GM19035 (cell line): ENCODE results near the gene PON1.
A peak's percentile ranks its signal among the peaks of the same experiment; 100 is the strongest.

Experiments
- ATAC-seq: cut with Tn5 transposase; IDR thresholded peaks from one replicate; pipeline ENCODE4 v1.9.1; 2021; ENCODE audit not compliant: unreplicated experiment

The PON1 gene

GRCh38 chr7:95324431-95324830 lies at the start of gene PON1:
PON1 (minus strand) TSS chr7:95324532; CDS start chr7:95324475, 57 bp downstream.
- peak; percentile 63 for ATAC-seq

GRCh38 chr7:95373323-95373722 lies 49.0 kb upstream of the PON1 start:
- ATAC-seq = no peak

- ATAC-seq = no peak
Observed at GRCh38 chr7:95368235-95368634, 43.9 kb upstream of the PON1 start.

- ATAC-seq = no peak
Observed at GRCh38 chr7:95367606-95368005, 43.3 kb upstream of the PON1 start.

GRCh38 chr7:95365151-95365550 lies 40.8 kb upstream of the PON1 start:
- ATAC-seq = no peak

GRCh38 chr7:95357623-95358022 lies 33.3 kb upstream of the PON1 start:
- ATAC-seq = no peak

GRCh38 chr7:95342642-95343307 lies 18.4 kb upstream of the PON1 start:
- ATAC-seq = no peak

- no peak for ATAC-seq
Observed at GRCh38 chr7:95342029-95342428, 17.7 kb upstream of the PON1 start.

- no peak for ATAC-seq
Observed at GRCh38 chr7:95340491-95340890, 16.2 kb upstream of the PON1 start.

- no peak for ATAC-seq
Observed at GRCh38 chr7:95338832-95339231, 14.5 kb upstream of the PON1 start.

- ATAC-seq = no peak
Observed at GRCh38 chr7:95335093-95335492, 10.8 kb upstream of the PON1 start.

GRCh38 chr7:95334447-95334846 lies 10.1 kb upstream of the PON1 start:
- no peak for ATAC-seq

- ATAC-seq = peak; percentile 28
Observed at GRCh38 chr7:95330961-95331337, 6.6 kb upstream of the PON1 start.

- ATAC-seq = peak; percentile 98
Observed at GRCh38 chr7:95330204-95330960, 6.0 kb upstream of the PON1 start.

- no peak for ATAC-seq
Observed at GRCh38 chr7:95327356-95327755, 3.0 kb upstream of the PON1 start.

- no peak for ATAC-seq
Observed at GRCh38 chr7:95323410-95324129, 762 bp downstream of the PON1 start.

GRCh38 chr7:95322854-95323253 lies 1.5 kb downstream of the PON1 start:
- ATAC-seq = no peak

GRCh38 chr7:95322396-95322795 lies 1.9 kb downstream of the PON1 start:
- no peak for ATAC-seq

- no peak for ATAC-seq
Observed at GRCh38 chr7:95321720-95322119, 2.6 kb downstream of the PON1 start.

- ATAC-seq = no peak
Observed at GRCh38 chr7:95320651-95321050, 3.7 kb downstream of the PON1 start.

GRCh38 chr7:95319570-95319969 lies 4.8 kb downstream of the PON1 start:
- ATAC-seq = no peak

- no peak for ATAC-seq
Observed at GRCh38 chr7:95318501-95319100, 5.7 kb downstream of the PON1 start.
